Liver (tissue), 9 donors: ENCODE results near the gene BAIAP2. TPM values are rescaled to one million over a fixed set of nuclear protein-coding genes. Genes with fewer than 3 reads are reported as not detected.

Source experiments
- DNase-seq: peaks from one replicate; pipeline ENCODE4 v3.0.0-alpha.2; 2017; ENCODE audit warnings: low spot score
- H3K27ac ChIP-seq, 2 donors: one replicate each; pipeline ENCODE4 v1.7.0; 2013; ENCODE audit warnings: inconsistent platforms in 2 of 2, low read length in 2 of 2, control low read depth in 1 of 2, low read depth in 1 of 2, mild to moderate bottlenecking in 1 of 2
- H3K27me3 ChIP-seq, 4 donors: one replicate each; pipeline versions ENCODE4 v1.6.1 to v1.7.0; 2013; ENCODE audit warnings: low read length in 3 of 4, inconsistent platforms in 1 of 4, mild to moderate bottlenecking in 1 of 4, moderate library complexity in 1 of 4; ENCODE audit not compliant: control insufficient read depth in 4 of 4, insufficient read depth in 4 of 4
- H3K36me3 ChIP-seq, 4 donors: one replicate each; pipeline versions ENCODE4 v1.6.1 to v1.7.0; 2013; ENCODE audit warnings: low read length in 3 of 4, mild to moderate bottlenecking in 3 of 4, low read depth in 1 of 4, moderate library complexity in 1 of 4; ENCODE audit not compliant: control insufficient read depth in 4 of 4, insufficient read depth in 3 of 4
- H3K4me1 ChIP-seq, 4 donors: one replicate each; pipeline versions ENCODE4 v1.6.1 to v1.7.0; 2013; ENCODE audit warnings: low read length in 3 of 4, mild to moderate bottlenecking in 3 of 4, moderate library complexity in 1 of 4; ENCODE audit not compliant: control insufficient read depth in 4 of 4, insufficient read depth in 4 of 4
- H3K4me3 ChIP-seq, 3 donors: one replicate each; pipeline versions ENCODE4 v1.6.1 to v1.7.0; 2013; ENCODE audit warnings: low read length in 3 of 3, control low read depth in 1 of 3, low read depth in 1 of 3, mild to moderate bottlenecking in 1 of 3
- H3K9ac ChIP-seq, 2 donors: one replicate each; pipeline ENCODE4 v1.7.0; 2013; ENCODE audit warnings: low read length in 2 of 2, mild to moderate bottlenecking in 2 of 2, moderate library complexity in 2 of 2, control low read depth in 1 of 2, low read depth in 1 of 2
- H3K9me3 ChIP-seq, 4 donors: one replicate each; pipeline versions ENCODE4 v1.6.1 to v1.7.0; 2013; ENCODE audit warnings: low read length in 3 of 4; ENCODE audit not compliant: control insufficient read depth in 4 of 4
- ATF3 ChIP-seq: IDR thresholded peaks from 2 replicates; pipeline ENCODE4 v1.6.1; 2016; ENCODE audit warnings: antibody characterized with exemption
- CTCF ChIP-seq: fragments of 150-350 bp; IDR thresholded peaks from 2 replicates; pipeline ENCODE4 v1.5.1; 2017; ENCODE audit warnings: improper control_type of control experiment, low read depth, low read length; ENCODE audit not compliant: missing input control
- EGR1 ChIP-seq, 2 donors: IDR thresholded peaks; 2 replicates each; pipeline ENCODE4 v1.6.1; 2016 to 2018; ENCODE audit warnings: antibody characterized with exemption in 2 of 2, low read depth in 2 of 2
- FOXA1 ChIP-seq: IDR thresholded peaks from 2 replicates; pipeline ENCODE4 v1.6.1; 2016; ENCODE audit warnings: antibody characterized with exemption
- FOXA2 ChIP-seq: IDR thresholded peaks from 2 replicates; pipeline ENCODE4 v1.6.1; 2016; ENCODE audit warnings: antibody characterized with exemption
- GABPA ChIP-seq, 2 donors: IDR thresholded peaks in 1 of 2; conservative IDR thresholded peaks in 1 of 2; 2 replicates each; pipeline ENCODE4 v1.6.1; 2016; ENCODE audit warnings: antibody characterized with exemption in 2 of 2, mild to moderate bottlenecking in 1 of 2, moderate library complexity in 1 of 2
- HNF4A ChIP-seq, 2 donors: conservative IDR thresholded peaks; 2 replicates each; pipeline ENCODE4 v1.6.1; 2016; ENCODE audit warnings: antibody characterized with exemption in 2 of 2, mild to moderate bottlenecking in 2 of 2
- HNF4G ChIP-seq: IDR thresholded peaks from 2 replicates; pipeline ENCODE4 v1.6.1; 2016; ENCODE audit warnings: antibody characterized with exemption
- JUND ChIP-seq, 2 donors: IDR thresholded peaks; 2 replicates each; pipeline ENCODE4 v1.6.1; 2016; ENCODE audit warnings: antibody characterized with exemption in 2 of 2
- MAX ChIP-seq: IDR thresholded peaks from 2 replicates; pipeline ENCODE4 v1.6.1; 2016; ENCODE audit warnings: antibody characterized with exemption
- NR2F2 ChIP-seq: IDR thresholded peaks from 2 replicates; pipeline ENCODE4 v1.6.1; 2016; ENCODE audit warnings: antibody characterized with exemption
- RAD21 ChIP-seq, 2 donors: IDR thresholded peaks; 2 replicates each; pipeline ENCODE4 v1.6.1; 2016; ENCODE audit warnings: antibody characterized with exemption in 2 of 2, mild to moderate bottlenecking in 2 of 2
- REST ChIP-seq: IDR thresholded peaks from 2 replicates; pipeline ENCODE4 v1.6.1; 2016; ENCODE audit warnings: antibody characterized with exemption, mild to moderate bottlenecking
- RXRA ChIP-seq, 2 donors: IDR thresholded peaks; 2 replicates each; pipeline ENCODE4 v1.6.1; 2017 to 2018; ENCODE audit warnings: antibody characterized with exemption in 2 of 2, mild to moderate bottlenecking in 1 of 2
- SP1 ChIP-seq: IDR thresholded peaks from 2 replicates; pipeline ENCODE4 v1.6.1; 2018; ENCODE audit warnings: antibody characterized with exemption, mild to moderate bottlenecking
- TAF1 ChIP-seq: conservative IDR thresholded peaks from 2 replicates; pipeline ENCODE4 v1.6.1; 2016; ENCODE audit warnings: antibody characterized with exemption, mild to moderate bottlenecking
- YY1 ChIP-seq: IDR thresholded peaks from 2 replicates; pipeline ENCODE4 v1.6.1; 2016; ENCODE audit warnings: antibody characterized with exemption, mild to moderate bottlenecking
- ZBTB33 ChIP-seq: IDR thresholded peaks from 2 replicates; pipeline ENCODE4 v1.6.1; 2016; ENCODE audit warnings: antibody characterized with exemption
- WGBS: extraction: QIAGEN DNeasy Blood & Tissue Kit; methylation state at CpG from one replicate; pipeline ENCODE4 v1.1.7; 2013; 5-methylcytosine and 5-hydroxymethylcytosine counted together
- polyA plus RNA-seq, 2 donors: library from polyadenylated mRNA; stranded (reverse) in 1 of 2; unstranded in 1 of 2; fragments of 200-250 nt in 1 of 2; fragments of >200 nt in 1 of 2; fragmentation: Nextera tagmentation in 1 of 2; extraction: Ambion mirVana in 1 of 2; gene quantifications; one replicate each; pipeline versions ENCODE4 v1.2.1 to v1.2.3, GENCODE V29; 2013 to 2015
- total RNA-seq, 2 donors: library from RNA; depleted of rRNA; stranded (reverse); fragments of >200 nt; gene quantifications; one replicate each; pipeline ENCODE4 v1.2.3, GENCODE V29; 2014
- donor health status: healthy.
- donor health status: healthy.
- donor health status: healthy.
- donor health status: healthy.
- donor health status: healthy.

Gene BAIAP2
- total and polyA plus RNA-seq, 4 donors: 8.1 to 61.3 (median 44.9) TPM

- DNase-seq: no peak
- no peak overlapping the region for H3K4me3 ChIP-seq
- no peaks in the 10 kb centered on the region for H3K36me3 ChIP-seq
- no peaks in the 10 kb centered on the region for H3K27me3 ChIP-seq
- peaks cover 7 to 19% (median 9%) of the 10 kb centered on the region in 4 donors for H3K4me1 ChIP-seq
- no peak for TF ChIP-seq FOXA1
- no peak for TF ChIP-seq NR2F2
- no peak for TF ChIP-seq HNF4G
- TF ChIP-seq SP1: no peak
- no peak for TF ChIP-seq MAX
- no peak for TF ChIP-seq RAD21 (IDR thresholded peaks at IDR 0.05)
- no peak for TF ChIP-seq GABPA (IDR thresholded peaks at IDR 0.05 in 1 of 2, conservative IDR thresholded peaks at IDR 0.05 in 1 of 2)
- TF ChIP-seq ZBTB33: no peak
- TF ChIP-seq EGR1 (IDR thresholded peaks at IDR 0.05; ENCODE audit: low read depth in 2 of 2): no peak
- TF ChIP-seq HNF4A (conservative IDR thresholded peaks at IDR 0.05): no peak
- TF ChIP-seq FOXA2: no peak
- TF ChIP-seq JUND (IDR thresholded peaks at IDR 0.05): no peak
- TF ChIP-seq ATF3: no peak
- 66% methylated on average over 109 of the region's 109 CpGs for WGBS
- H3K9me3 ChIP-seq: no peaks in the 10 kb centered on the region
- H3K27ac ChIP-seq: no peak overlapping the region
- no peak overlapping the region for H3K9ac ChIP-seq
Observed at GRCh38 chr17:81121841-81122733, 87.1 kb downstream of the BAIAP2 start.

GRCh38 chr17:81123052-81124048 is 88.4 kb downstream of the BAIAP2 start:
- no peak for TF ChIP-seq REST
- TF ChIP-seq NR2F2: no peak
- no peak for TF ChIP-seq RAD21 (IDR thresholded peaks at IDR 0.05)
- no peak for TF ChIP-seq YY1
- TF ChIP-seq CTCF: no peak
- TF ChIP-seq ZBTB33: no peak
- TF ChIP-seq FOXA2: no peak
- TF ChIP-seq RXRA (IDR thresholded peaks at IDR 0.05): no peak
- TF ChIP-seq EGR1 (IDR thresholded peaks at IDR 0.05; ENCODE audit: low read depth in 2 of 2): no peak
- TF ChIP-seq TAF1: no peak
- peaks cover 4 to 11% (median 7%) of the 10 kb centered on the region in 4 donors for H3K4me1 ChIP-seq
- no peak overlapping the region for H3K4me3 ChIP-seq
- no peak overlapping the region for H3K27ac ChIP-seq
- WGBS: 93% methylated on average over 39 of the region's 39 CpGs
- no peaks in the 10 kb centered on the region for H3K9me3 ChIP-seq
- DNase-seq: no peak
- H3K36me3 ChIP-seq: no peaks in the 10 kb centered on the region
- H3K27me3 ChIP-seq: no peaks in the 10 kb centered on the region
- no peak overlapping the region for H3K9ac ChIP-seq
